SK-N-SH (cell line): Measurements from ENCODE around the gene AP3S1. TPM values are rescaled to one million over a fixed set of nuclear protein-coding genes. Genes with fewer than 3 reads are reported as not detected.
"Not testable (repeated sequence)": the region's sequence is repeated elsewhere in the genome, so short reads cannot be mapped to it uniquely, and the experiment has no call there.

Experiments
- CTCF ChIA-PET: fragments of 300-600, 350-600 bp; formaldehyde crosslinking; extraction: SDS; loops from one replicate; lab custom pipeline; 2021; lab: Yijun Ruan, JAX
- POLR2A ChIA-PET: fragments of 350-600 bp; sonication (Branson Sonifier 250); formaldehyde crosslinking; extraction: SDS; loops from one replicate; lab custom pipeline; 2020; ENCODE audit warnings: antibody characterized with exemption, inconsistent platforms; lab: Yijun Ruan, JAX
- DNase-seq: peaks from one replicate; pipeline ENCODE4 v3.0.0; 2012
- H2AFZ ChIP-seq: fragments of 200-600 bp; sonication (generic); 2 replicates; pipeline ENCODE4 v1.8.1; 2016; ENCODE audit warnings: antibody characterized with exemption, mild to moderate bottlenecking, low read depth
- H3F3A ChIP-seq: fragments of 200-600 bp; sonication (generic); replicated peaks from 2 replicates; pipeline ENCODE3; 2016; ENCODE audit warnings: antibody characterized with exemption, mild to moderate bottlenecking; ENCODE audit not compliant: insufficient read depth
- H3K27ac ChIP-seq, 2 experiments: fragments of 200-500 bp in 1 of 2; fragments of 200-600 bp in 1 of 2; sonication (Bioruptor generic) in 1 of 2; sonication (generic), shearing (Covaris generic) in 1 of 2; 2 replicates each; pipeline versions ENCODE4 v1.5.1 to v1.6.1; 2014 to 2016; ENCODE audit warnings: low read depth in 2 of 2, inconsistent platforms in 1 of 2, low read length in 1 of 2, mild to moderate bottlenecking in 1 of 2, mixed read lengths in 1 of 2
- H3K27me3 ChIP-seq: fragments of 200-600 bp; sonication (generic), shearing (Covaris generic); 2 replicates; pipeline ENCODE4 v1.6.1; 2016; ENCODE audit warnings: mixed run types; ENCODE audit not compliant: insufficient read depth
- H3K36me3 ChIP-seq, 2 experiments: fragments of 200-500 bp in 1 of 2; fragments of 200-600 bp in 1 of 2; sonication (Bioruptor generic) in 1 of 2; sonication (generic) in 1 of 2; replicated peaks in 1 of 2; 2 replicates each; pipeline versions ENCODE3 to v1.5.1; 2014 to 2016; ENCODE audit warnings: low read length in 1 of 2, mild to moderate bottlenecking in 1 of 2; ENCODE audit not compliant: insufficient read depth in 2 of 2, control insufficient read depth in 1 of 2
- H3K4me1 ChIP-seq, 2 experiments: fragments of 200-500 bp in 1 of 2; fragments of 200-600 bp in 1 of 2; sonication (Bioruptor generic) in 1 of 2; sonication (generic), shearing (Covaris generic) in 1 of 2; 2 replicates each; pipeline versions ENCODE4 v1.5.1 to v1.6.1; 2014 to 2016; ENCODE audit warnings: low read depth in 1 of 2, low read length in 1 of 2, mixed run types in 1 of 2; ENCODE audit not compliant: insufficient read depth in 2 of 2, control insufficient read depth in 1 of 2
- H3K4me2 ChIP-seq: fragments of 200-600 bp; sonication (generic), shearing (Covaris generic); 2 replicates; pipeline ENCODE4 v1.6.1; 2017; ENCODE audit warnings: mixed run types
- H3K4me3 ChIP-seq, 2 experiments: fragments of 200-500 bp in 1 of 2; fragments of 200-600 bp in 1 of 2; sonication (Bioruptor generic) in 1 of 2; sonication (generic), shearing (Covaris generic) in 1 of 2; 2 replicates each; pipeline versions ENCODE4 v1.5.1 to v1.8.1; 2014 to 2016; ENCODE audit warnings: low read depth in 2 of 2, inconsistent platforms in 1 of 2, low read length in 1 of 2, mild to moderate bottlenecking in 1 of 2, mixed read lengths in 1 of 2, moderate library complexity in 1 of 2
- H3K79me2 ChIP-seq: fragments of 200-600 bp; sonication (generic); 2 replicates; pipeline ENCODE4 v1.8.1; 2017; ENCODE audit warnings: mild to moderate bottlenecking; ENCODE audit not compliant: insufficient read depth
- H3K9ac ChIP-seq: fragments of 200-600 bp; sonication (generic); 2 replicates; pipeline ENCODE4 v1.6.1; 2017; ENCODE audit warnings: mixed run types
- H3K9me2 ChIP-seq: fragments of 200-600 bp; sonication (generic); 2 replicates; pipeline ENCODE4 v1.6.1; 2017; ENCODE audit warnings: mixed run types
- H3K9me3 ChIP-seq: fragments of 200-600 bp; sonication (generic); 2 replicates; pipeline ENCODE4 v1.6.1; 2017; ENCODE audit warnings: mixed run types, mild to moderate bottlenecking, moderate library complexity
- H4K20me1 ChIP-seq: fragments of 200-600 bp; sonication (generic); 2 replicates; pipeline ENCODE4 v1.6.1; 2017; ENCODE audit warnings: mild to moderate bottlenecking, mixed run types; ENCODE audit not compliant: insufficient read depth
- CHD2 ChIP-seq: fragments of 150-350 bp; IDR thresholded peaks from 2 replicates; pipeline ENCODE4 v1.6.1; 2018; ENCODE audit warnings: low read length; ENCODE audit not compliant: partially characterized antibody
- ELF1 ChIP-seq: IDR thresholded peaks from 2 replicates; pipeline ENCODE4 v1.4.0; 2012
- FOXJ3 ChIP-seq: sonication (generic); formaldehyde crosslinking; IDR thresholded peaks from 2 replicates; pipeline ENCODE4 v1.5.1; 2020; ENCODE audit warnings: mild to moderate bottlenecking, missing genetic modification reagents
- JUND ChIP-seq: IDR thresholded peaks from 2 replicates; pipeline ENCODE4 v1.4.0; 2012
- NRF1 ChIP-seq: IDR thresholded peaks from 2 replicates; pipeline ENCODE4 v1.6.1; 2012; ENCODE audit warnings: low read depth, mild to moderate bottlenecking, low read length
- RCOR1 ChIP-seq: fragments of 150-350 bp; IDR thresholded peaks from 2 replicates; pipeline ENCODE4 v1.6.1; 2017; ENCODE audit warnings: antibody characterized with exemption, low read length
- REST ChIP-seq: IDR thresholded peaks from 2 replicates; pipeline ENCODE4 v1.6.1; 2012; ENCODE audit warnings: mild to moderate bottlenecking, low read depth, low read length, moderate library complexity
- RFX5 ChIP-seq: IDR thresholded peaks from 2 replicates; pipeline ENCODE4 v1.6.1; 2012; ENCODE audit warnings: mild to moderate bottlenecking, improper control_type of control experiment, low read length
- RXRA ChIP-seq: IDR thresholded peaks from 2 replicates; pipeline ENCODE4 v1.4.0; 2012; ENCODE audit warnings: low read depth, mild to moderate bottlenecking, borderline replicate concordance
- SMC3 ChIP-seq: IDR thresholded peaks from 2 replicates; pipeline ENCODE4 v1.6.1; 2012; ENCODE audit warnings: low read depth, low read length, improper control_type of control experiment
- WGBS: methylation state at CpG from one replicate; pipeline ENCODE4 v1.1.6; 2017; ENCODE audit warnings: low lambda C conversion rate; 5-methylcytosine and 5-hydroxymethylcytosine counted together
- polyA plus RNA-seq, 3 experiments: library from polyadenylated mRNA; depleted of rRNA; stranded (reverse); fragments of >200 nt; gene quantifications; 2 replicates each; pipeline ENCODE4 v1.2.3, GENCODE V29; 2012
- TF ChIP-seq, protein P1 (sequence below): IDR thresholded peaks from 2 replicates; pipeline ENCODE4 v1.4.0; 2012; ENCODE audit warnings: low read depth, borderline replicate concordance

The AP3S1 gene
- polyA plus RNA-seq, 1 of the 3 experiments (the other 2 are of a cell fraction), result 21.6 TPM

DNA sequence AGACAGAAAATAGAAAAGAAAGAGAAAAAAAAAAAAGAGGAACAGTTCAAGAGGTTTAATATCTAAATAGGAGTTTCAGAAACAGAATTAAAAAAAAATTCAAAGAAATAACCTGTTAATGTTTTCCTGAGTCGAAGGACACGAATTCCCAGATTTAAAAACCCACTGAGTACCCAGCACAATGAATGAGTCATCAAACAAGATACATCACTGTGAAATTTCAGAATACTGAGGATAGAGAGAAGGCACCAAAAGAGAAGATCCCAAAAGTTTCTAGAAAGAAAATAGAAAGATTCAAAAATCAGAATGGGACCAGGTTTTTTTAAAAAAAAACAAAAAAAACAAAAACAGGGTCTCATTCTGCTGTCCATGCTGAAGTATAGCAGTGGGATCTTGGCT, 34.1 kb upstream of the AP3S1 start (continued):
- TF ChIP-seq, protein P1, sequence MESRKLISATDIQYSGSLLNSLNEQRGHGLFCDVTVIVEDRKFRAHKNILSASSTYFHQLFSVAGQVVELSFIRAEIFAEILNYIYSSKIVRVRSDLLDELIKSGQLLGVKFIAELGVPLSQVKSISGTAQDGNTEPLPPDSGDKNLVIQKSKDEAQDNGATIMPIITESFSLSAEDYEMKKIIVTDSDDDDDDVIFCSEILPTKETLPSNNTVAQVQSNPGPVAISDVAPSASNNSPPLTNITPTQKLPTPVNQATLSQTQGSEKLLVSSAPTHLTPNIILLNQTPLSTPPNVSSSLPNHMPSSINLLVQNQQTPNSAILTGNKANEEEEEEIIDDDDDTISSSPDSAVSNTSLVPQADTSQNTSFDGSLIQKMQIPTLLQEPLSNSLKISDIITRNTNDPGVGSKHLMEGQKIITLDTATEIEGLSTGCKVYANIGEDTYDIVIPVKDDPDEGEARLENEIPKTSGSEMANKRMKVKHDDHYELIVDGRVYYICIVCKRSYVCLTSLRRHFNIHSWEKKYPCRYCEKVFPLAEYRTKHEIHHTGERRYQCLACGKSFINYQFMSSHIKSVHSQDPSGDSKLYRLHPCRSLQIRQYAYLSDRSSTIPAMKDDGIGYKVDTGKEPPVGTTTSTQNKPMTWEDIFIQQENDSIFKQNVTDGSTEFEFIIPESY, result no peak
- no peak for TF ChIP-seq RFX5
- no peak for TF ChIP-seq RXRA
- no peak for TF ChIP-seq REST
- no peak for TF ChIP-seq SMC3
- no peak for TF ChIP-seq NRF1
- no peak for TF ChIP-seq RCOR1
- TF ChIP-seq ELF1, result no peak
- no peak for TF ChIP-seq CHD2
- no peak for TF ChIP-seq FOXJ3 (CRISPR knock-in tag)
- no peak for TF ChIP-seq JUND
- TF ChIP-seq, all 33 proteins: peak for 0

GRCh38 chr5:115808066-115808465, 33.7 kb upstream of the AP3S1 start:
- H2AFZ ChIP-seq, CTCF ChIA-PET, H3K79me2 ChIP-seq, H3K9ac ChIP-seq, H3K9me3 ChIP-seq, H3K9me2 ChIP-seq, H3K4me3 ChIP-seq, H3K4me1 ChIP-seq, H3K36me3 ChIP-seq, POLR2A ChIA-PET, H3K27ac ChIP-seq, H3K4me2 ChIP-seq, DNase-seq, H4K20me1 ChIP-seq, H3K27me3 ChIP-seq: not testable (repeated sequence)
- peaks cover 18% of the 10 kb centered on the region for H3F3A ChIP-seq
- WGBS, result 54% methylated on average over 2 of the region's 2 CpGs

DNA sequence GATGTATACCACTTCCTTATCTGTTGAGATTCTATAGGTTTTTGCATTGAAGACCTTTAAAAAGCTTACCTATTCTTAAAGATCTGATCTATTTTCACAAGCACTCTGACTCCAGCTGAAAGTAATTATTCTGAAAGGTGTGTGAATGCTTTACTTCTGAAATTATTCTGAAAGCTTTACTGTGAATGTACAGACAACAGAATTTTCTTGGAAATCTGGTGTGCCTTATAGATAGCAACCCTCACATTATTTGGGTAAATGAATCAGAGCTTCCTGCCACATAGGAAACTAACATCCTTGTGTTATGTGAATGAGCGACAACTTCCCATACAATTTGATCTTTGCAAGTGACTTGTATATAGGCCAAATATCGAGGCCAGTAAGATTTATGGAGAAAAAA, 31.8 kb upstream of the AP3S1 start:
- H2AFZ ChIP-seq, result no peak overlapping the region
- no peak for DNase-seq
- H4K20me1 ChIP-seq, result no peaks in the 10 kb centered on the region
- peak overlapping the region in 1 of 2 experiments; percentile 57; a peak in 1 of 4 replicates for H3K27ac ChIP-seq
- no peaks in the 10 kb centered on the region for H3K9me2 ChIP-seq
- 54% methylated on average over 2 of the region's 2 CpGs for WGBS
- ChIA-PET CTCF (no interaction called here), POLR2A (no interaction called here)
- H3K4me1 ChIP-seq, result no peaks in the 10 kb centered on the region; a peak in 2 of 4 replicates
- no peak overlapping the region for H3K9ac ChIP-seq
- H3K79me2 ChIP-seq, result no peaks in the 10 kb centered on the region
- no peaks in the 10 kb centered on the region for H3K9me3 ChIP-seq
- H3K27me3 ChIP-seq, result peaks cover 14% of the 10 kb centered on the region; the same call in 1 of the 2 replicates
- H3K4me3 ChIP-seq, result no peak overlapping the region; a peak in 1 of 4 replicates
- peaks cover 18% of the 10 kb centered on the region for H3F3A ChIP-seq
- no peaks in the 10 kb centered on the region for H3K36me3 ChIP-seq
- peak overlapping the region; percentile 13; the same call in 1 of the 2 replicates for H3K4me2 ChIP-seq
- TF ChIP-seq RCOR1, result no peak
